Caco-2 (cell line): Measurements from ENCODE around the gene ZNHIT2. TPM values are rescaled to one million over a fixed set of nuclear protein-coding genes. Genes with fewer than 3 reads are reported as not detected.

ENCODE experiments used
- BruUV-seq: library from RNA; stranded (reverse); fragments of 400-500 nt; replicated peaks from 2 replicates; lab custom pipeline; 2021; lab: Mats Ljungman, UMichigan
- CTCF ChIA-PET: fragments of 300-600 bp; sonication (Branson Sonifier 250); formaldehyde crosslinking; loops from one replicate; lab custom pipeline; 2022; ENCODE audit warnings: antibody characterized with exemption; lab: Charles Lee
- POLR2A ChIA-PET: fragments of 300-600 bp; sonication (Branson Sonifier 250); formaldehyde crosslinking; loops from one replicate; lab custom pipeline; 2022; ENCODE audit warnings: antibody characterized with exemption; lab: Charles Lee
- DNase-seq, 2 experiments: peaks; one replicate each; pipeline versions ENCODE4 v3.0.0 to v3.0.0-alpha.2; 2020 to 2022
- H3K27me3 ChIP-seq: replicated peaks from 2 replicates; pipeline ENCODE4 v1.6.0; 2011; ENCODE audit warnings: low read length; ENCODE audit not compliant: control insufficient read depth, insufficient read depth
- H3K36me3 ChIP-seq: 2 replicates; pipeline ENCODE4 v1.5.1; 2011; ENCODE audit warnings: low read length; ENCODE audit not compliant: control insufficient read depth, insufficient read depth
- H3K4me1 ChIP-seq: fragments of 250-450 bp; sonication (Bioruptor Pico); 2 replicates; pipeline ENCODE4 v1.5.1; 2020; ENCODE audit warnings: mild to moderate bottlenecking
- H3K4me3 ChIP-seq: 2 replicates; pipeline ENCODE4 v1.5.1; 2011; ENCODE audit warnings: low read depth, mild to moderate bottlenecking, control low read depth, low read length
- H3K9me3 ChIP-seq: fragments of 250-450 bp; sonication (Bioruptor Pico); 2 replicates; pipeline ENCODE4 v1.5.1; 2020; ENCODE audit warnings: mild to moderate bottlenecking, moderate library complexity
- H3K27ac Mint-ChIP-seq: one replicate; pipeline ENCODE4 v1.8.0; 2022; ENCODE audit warnings: mixed read lengths; ENCODE audit not compliant: unreplicated experiment
- H3K27me3 Mint-ChIP-seq: one replicate; pipeline ENCODE4 v1.8.0; 2022; ENCODE audit warnings: mixed read lengths; ENCODE audit not compliant: insufficient read depth, unreplicated experiment
- H3K36me3 Mint-ChIP-seq: one replicate; pipeline ENCODE4 v1.8.0; 2022; ENCODE audit warnings: mild to moderate bottlenecking, mixed read lengths; ENCODE audit not compliant: insufficient read depth, unreplicated experiment
- H3K4me1 Mint-ChIP-seq: one replicate; pipeline ENCODE4 v1.8.0; 2022; ENCODE audit warnings: low read depth, mixed read lengths; ENCODE audit not compliant: unreplicated experiment
- H3K4me3 Mint-ChIP-seq: one replicate; pipeline ENCODE4 v1.8.0; 2022; ENCODE audit warnings: mild to moderate bottlenecking, moderate library complexity, mixed read lengths; ENCODE audit not compliant: unreplicated experiment
- H3K9me3 Mint-ChIP-seq: one replicate; pipeline ENCODE4 v1.8.0; 2022; ENCODE audit warnings: mixed read lengths; ENCODE audit not compliant: unreplicated experiment
- CTCF ChIP-seq, 2 experiments: fragments of 200-600 bp in 1 of 2; IDR thresholded peaks; 1 replicate in 1 of 2; 2 replicates in 1 of 2; pipeline versions ENCODE4 v1.5.1 to v1.8.0; 2011 to 2022; ENCODE audit warnings: antibody characterized with exemption in 1 of 2, control low read depth in 1 of 2, inconsistent platforms in 1 of 2, low read depth in 1 of 2, low read length in 1 of 2, mild to moderate bottlenecking in 1 of 2, moderate library complexity in 1 of 2; ENCODE audit not compliant: insufficient read depth in 1 of 2, severe bottlenecking in 1 of 2, unreplicated experiment in 1 of 2
- intact Hi-C: fragments of 100-400 bp; cut with micrococcal nuclease; formaldehyde crosslinking; loops from one replicate; pipeline ENCODE4 v1.10.0; 2022; ENCODE audit not compliant: unreplicated experiment
- total RNA-seq: library from RNA; stranded (reverse); gene quantifications from 2 replicates; pipeline ENCODE4 v1.2.3, GENCODE V29; 2022

Gene ZNHIT2
- total RNA-seq, 1 experiment from 2014 or later: 14.7 TPM

GRCh38 chr11:65128182-65129145 lies 11.0 kb upstream of the ZNHIT2 start:
- CTCF ChIA-PET: interaction anchor here (0.6 to 1.2 kb wide), 3 partner anchors 18 to 1152 kb away, joined by 3 read pairs; no protein-coding TSS in a partner anchor

GRCh38 chr11:65127473-65128181 lies 10.1 kb upstream of the ZNHIT2 start:
- BruUV-seq: no TSS peak
- CTCF ChIA-PET: interaction anchor here (0.6 to 0.8 kb wide), 2 partner anchors 527 to 1153 kb away, joined by 3 read pairs; no protein-coding TSS in a partner anchor
- Histone ChIP-seq H3K27me3 (no peaks in the 10 kb centered on the region), H3K4me1 (peaks cover 7% of the 10 kb centered on the region), H3K36me3 (peaks cover 10% of the 10 kb centered on the region), H3K9me3 (no peaks in the 10 kb centered on the region), H3K4me3 (no peak overlapping the region)
- no peak for DNase-seq
- POLR2A ChIA-PET: no interaction called here
- intact Hi-C loops: no loop called here
- Mint-ChIP-seq H3K4me1 (no peaks in the 10 kb centered on the region), H3K27ac (no peak overlapping the region), H3K36me3 (peaks cover 70% of the 10 kb centered on the region), H3K4me3 (no peak overlapping the region), H3K9me3 (no peaks in the 10 kb centered on the region), H3K27me3 (no peaks in the 10 kb centered on the region)
- TF ChIP-seq CTCF (IDR thresholded peaks at IDR 0.05; ENCODE audit: insufficient read depth in 1 of 2, low read depth in 1 of 2, low read length in 1 of 2, severe bottlenecking in 1 of 2, unreplicated experiment in 1 of 2): no peak

More at GRCh38 chr11:65128182-65129145, 11.0 kb upstream of the ZNHIT2 start:
- Histone ChIP-seq H3K4me3 (no peak overlapping the region), H3K4me1 (0 out of 2 replicates have a peak, but pooled peaks cover 5% of the 10 kb centered on the region), H3K36me3 (peaks cover 10% of the 10 kb centered on the region), H3K27me3 (no peaks in the 10 kb centered on the region), H3K9me3 (no peaks in the 10 kb centered on the region)
- BruUV-seq: no TSS peak
- no peak overlapping the region for H3K27ac Mint-ChIP-seq
- H3K27me3 Mint-ChIP-seq: no peaks in the 10 kb centered on the region
- H3K4me3 Mint-ChIP-seq: no peak overlapping the region
- peak in 1 of 2 experiments; percentile 32 for DNase-seq
- POLR2A ChIA-PET: no interaction called here
- intact Hi-C loops: no loop called here
- H3K4me1 Mint-ChIP-seq: no peaks in the 10 kb centered on the region
- no peak for TF ChIP-seq CTCF (IDR thresholded peaks at IDR 0.05; ENCODE audit: insufficient read depth in 1 of 2, low read depth in 1 of 2, low read length in 1 of 2, severe bottlenecking in 1 of 2, unreplicated experiment in 1 of 2)
- H3K36me3 Mint-ChIP-seq: peaks cover 74% of the 10 kb centered on the region
- H3K9me3 Mint-ChIP-seq: no peaks in the 10 kb centered on the region

GRCh38 chr11:65126624-65127274 lies 9.2 kb upstream of the ZNHIT2 start:
- no peak overlapping the region for H3K27ac Mint-ChIP-seq
- POLR2A ChIA-PET: no interaction called here
- BruUV-seq: no TSS peak
- Histone ChIP-seq H3K36me3 (peaks cover 9% of the 10 kb centered on the region), H3K27me3 (no peaks in the 10 kb centered on the region), H3K4me1 (peaks cover 7% of the 10 kb centered on the region), H3K4me3 (no peak overlapping the region), H3K9me3 (no peaks in the 10 kb centered on the region)
- no peak for TF ChIP-seq CTCF (IDR thresholded peaks at IDR 0.05; ENCODE audit: insufficient read depth in 1 of 2, low read depth in 1 of 2, low read length in 1 of 2, severe bottlenecking in 1 of 2, unreplicated experiment in 1 of 2)
- peaks cover 75% of the 10 kb centered on the region for H3K36me3 Mint-ChIP-seq
- H3K4me1 Mint-ChIP-seq: no peaks in the 10 kb centered on the region
- intact Hi-C loops: no loop called here
- H3K4me3 Mint-ChIP-seq: no peak overlapping the region
- no peaks in the 10 kb centered on the region for H3K9me3 Mint-ChIP-seq
- no peaks in the 10 kb centered on the region for H3K27me3 Mint-ChIP-seq
- CTCF ChIA-PET: no interaction called here
- no peak for DNase-seq
